ENCODE measurements around the gene UBP1. TPM values are rescaled to one million over a fixed set of nuclear protein-coding genes. Genes with fewer than 3 reads are reported as not detected.
"Not testable (repeated sequence)": the region's sequence is repeated elsewhere in the genome, so short reads cannot be mapped to it uniquely, and the experiment has no call there.

The UBP1 gene
- total RNA-seq, 6 donors from 2014 or later, result 60.2 to 81.4 (median 65.8) TPM

DNA sequence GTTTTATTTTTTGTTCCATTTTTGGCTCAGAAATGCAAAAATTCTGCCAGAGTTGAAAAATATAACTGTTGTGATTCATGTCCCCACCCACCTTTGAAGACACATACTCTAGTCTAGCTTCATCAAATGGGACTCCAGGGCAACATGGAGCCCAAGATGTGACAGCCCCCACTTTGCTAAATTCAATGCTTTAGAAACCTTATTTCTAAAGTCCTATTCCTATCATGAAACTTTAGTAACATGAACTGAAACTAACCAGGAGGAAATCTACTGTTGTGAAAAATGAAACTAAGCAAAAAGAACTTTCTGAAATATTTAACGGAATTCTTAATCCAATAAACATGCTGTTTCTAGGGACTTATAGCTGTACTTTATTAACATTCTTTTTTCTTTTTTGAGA, 20.3 kb downstream of the UBP1 start:
- Histone ChIP-seq H3K9me3 (no peaks in the 10 kb centered on the region), H3K4me1 (peaks cover 0 to 3% (median 1%) of the 10 kb centered on the region in 4 donors), H3K27ac (no peak overlapping the region), H3K36me3 (peaks cover 0 to 74% (median 16%) of the 10 kb centered on the region in 4 donors), H3K4me3 (no peak overlapping the region), H3K27me3 (no peaks in the 10 kb centered on the region)
- 75 to 82% methylated on average over 1 of the region's 1 CpG for WGBS, 2 donors
- DNase-seq, result no peak
- ATAC-seq (ENCODE audit: low FRiP score in 2 of 2), result no peak
- TF ChIP-seq POLR2AphosphoS5 (IDR thresholded peaks at IDR 0.05) (no peak), POLR2A (IDR thresholded peaks at IDR 0.05) (no peak), EP300 (IDR thresholded peaks at IDR 0.05) (no peak)
- TF ChIP-seq, protein P1, sequence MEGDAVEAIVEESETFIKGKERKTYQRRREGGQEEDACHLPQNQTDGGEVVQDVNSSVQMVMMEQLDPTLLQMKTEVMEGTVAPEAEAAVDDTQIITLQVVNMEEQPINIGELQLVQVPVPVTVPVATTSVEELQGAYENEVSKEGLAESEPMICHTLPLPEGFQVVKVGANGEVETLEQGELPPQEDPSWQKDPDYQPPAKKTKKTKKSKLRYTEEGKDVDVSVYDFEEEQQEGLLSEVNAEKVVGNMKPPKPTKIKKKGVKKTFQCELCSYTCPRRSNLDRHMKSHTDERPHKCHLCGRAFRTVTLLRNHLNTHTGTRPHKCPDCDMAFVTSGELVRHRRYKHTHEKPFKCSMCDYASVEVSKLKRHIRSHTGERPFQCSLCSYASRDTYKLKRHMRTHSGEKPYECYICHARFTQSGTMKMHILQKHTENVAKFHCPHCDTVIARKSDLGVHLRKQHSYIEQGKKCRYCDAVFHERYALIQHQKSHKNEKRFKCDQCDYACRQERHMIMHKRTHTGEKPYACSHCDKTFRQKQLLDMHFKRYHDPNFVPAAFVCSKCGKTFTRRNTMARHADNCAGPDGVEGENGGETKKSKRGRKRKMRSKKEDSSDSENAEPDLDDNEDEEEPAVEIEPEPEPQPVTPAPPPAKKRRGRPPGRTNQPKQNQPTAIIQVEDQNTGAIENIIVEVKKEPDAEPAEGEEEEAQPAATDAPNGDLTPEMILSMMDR (IDR thresholded peaks at IDR 0.05), result no peak

DNA sequence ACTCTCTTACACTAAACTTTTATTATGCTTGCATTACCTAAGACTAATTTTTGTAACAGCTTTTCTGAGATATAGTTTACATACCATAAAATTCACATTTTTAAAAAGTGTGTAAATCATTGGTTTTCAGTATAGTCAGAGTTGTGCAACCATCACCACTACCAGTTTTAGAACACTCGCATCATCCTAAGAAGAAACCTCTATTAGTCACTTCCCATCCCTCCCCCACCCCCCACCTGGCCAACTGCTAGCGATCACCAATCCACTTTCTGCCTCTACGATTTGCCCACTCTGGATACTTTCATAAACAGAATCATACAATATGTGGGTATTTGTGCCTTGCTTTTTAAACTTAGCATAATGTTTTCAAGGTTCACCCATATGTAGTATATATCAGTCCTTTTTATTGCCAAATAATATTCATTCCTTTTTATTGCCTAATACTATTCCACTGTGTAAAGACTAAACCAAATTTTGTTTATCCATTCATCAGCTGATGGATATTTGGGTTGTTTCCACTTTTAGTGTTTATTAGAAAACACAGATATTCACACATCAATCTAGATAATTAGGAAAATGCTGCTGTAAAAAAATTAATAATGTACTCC, 23.0 kb downstream of the UBP1 start:
- Histone ChIP-seq H3K9me3 (no peaks in the 10 kb centered on the region), H3K27ac (no peak overlapping the region), H3K36me3 (peaks cover 0 to 74% (median 24%) of the 10 kb centered on the region in 4 donors), H3K27me3 (no peaks in the 10 kb centered on the region), H3K4me1 (no peaks in the 10 kb centered on the region), H3K4me3 (no peak overlapping the region)
- TF ChIP-seq POLR2AphosphoS5 (IDR thresholded peaks at IDR 0.05) (no peak), POLR2A (IDR thresholded peaks at IDR 0.05) (no peak), EP300 (IDR thresholded peaks at IDR 0.05) (no peak)
- TF ChIP-seq, protein P1 (IDR thresholded peaks at IDR 0.05), result no peak
- DNase-seq (no peak), ATAC-seq (ENCODE audit: low FRiP score in 2 of 2) (no peak)
- WGBS, 2 donors, result 67 to 72% methylated on average over 3 of the region's 3 CpGs

DNA sequence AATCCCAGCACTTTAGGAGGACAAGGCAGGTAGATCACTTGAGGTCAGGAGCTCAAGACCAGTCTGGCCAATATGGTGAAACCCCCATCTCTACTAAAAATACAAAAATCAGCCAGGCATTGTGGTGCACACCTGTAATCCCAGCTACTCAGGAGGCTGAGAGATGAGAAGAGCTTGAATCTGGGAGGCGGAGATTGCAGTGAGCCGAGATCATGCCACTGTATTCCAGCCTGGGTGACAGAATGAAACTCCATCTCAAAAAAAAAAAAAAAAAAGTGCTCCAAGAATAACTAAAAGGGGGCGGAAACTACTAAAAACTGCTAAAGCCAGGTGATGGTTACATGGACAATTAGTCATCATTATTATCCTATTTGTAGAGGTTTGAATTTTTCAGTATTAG, 29.4 kb downstream of the UBP1 start:
- H3K27me3 ChIP-seq; H3K9me3 ChIP-seq; H3K4me1 ChIP-seq; H3K4me3 ChIP-seq; DNase-seq; ATAC-seq (ENCODE audit: low FRiP score in 2 of 2); H3K27ac ChIP-seq: not testable (repeated sequence)
- H3K36me3 ChIP-seq, result peaks cover 12 to 88% (median 49%) of the 10 kb centered on the region in 4 donors
- 99% methylated on average over 3 of the region's 3 CpGs for WGBS, 2 donors

DNA sequence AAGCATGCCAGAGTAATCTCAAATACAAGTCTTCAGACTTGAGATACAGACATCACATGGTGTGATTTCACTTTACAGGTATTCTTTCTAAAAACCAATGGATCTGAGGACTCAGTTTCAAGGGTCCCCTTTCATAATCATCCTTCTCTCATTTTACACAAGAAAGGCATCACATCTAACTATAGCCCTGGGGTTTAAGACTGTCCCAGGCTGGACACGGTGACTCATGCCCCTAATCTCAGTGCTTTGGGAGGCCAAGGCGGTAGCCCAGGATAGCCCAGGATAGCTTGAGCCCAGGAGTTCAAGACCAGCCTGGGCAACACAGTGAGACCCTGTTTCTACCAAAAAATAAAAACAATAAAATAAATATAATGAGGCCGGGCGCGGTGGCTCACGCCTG, 36.4 kb downstream of the UBP1 start:
- Histone ChIP-seq H3K27me3 (no peaks in the 10 kb centered on the region), H3K4me3 (no peak overlapping the region), H3K9me3 (no peaks in the 10 kb centered on the region), H3K27ac (no peak overlapping the region), H3K36me3 (peaks cover 28 to 94% (median 58%) of the 10 kb centered on the region in 4 donors), H3K4me1 (no peaks in the 10 kb centered on the region)
- 94 to 95% methylated on average over 6 of the region's 6 CpGs for WGBS, 2 donors
- ATAC-seq (ENCODE audit: low FRiP score in 2 of 2) (no peak), DNase-seq (no peak)
- TF ChIP-seq POLR2AphosphoS5 (IDR thresholded peaks at IDR 0.05), result no peak
- no peak for TF ChIP-seq POLR2A (IDR thresholded peaks at IDR 0.05)
- TF ChIP-seq, protein P1 (IDR thresholded peaks at IDR 0.05), result no peak
- no peak for TF ChIP-seq EP300 (IDR thresholded peaks at IDR 0.05)

DNA sequence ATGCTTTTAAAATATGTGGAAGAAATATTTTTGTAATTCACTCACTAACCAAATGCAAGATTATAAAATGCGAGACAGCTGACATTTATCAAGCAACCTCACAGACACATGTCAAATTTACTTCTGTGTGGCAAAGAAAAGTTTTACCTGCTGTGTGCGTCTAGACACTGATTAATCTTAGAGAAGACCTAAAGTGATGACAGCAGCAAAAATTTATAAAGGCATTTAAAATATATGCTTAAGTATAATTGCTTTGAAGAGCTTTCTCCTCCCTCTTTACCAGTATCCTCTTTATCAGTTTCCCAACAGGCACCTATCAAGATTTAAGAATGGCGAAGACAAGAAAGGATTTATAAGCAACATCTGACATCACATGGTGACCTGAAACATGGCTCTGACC, 37.3 kb downstream of the UBP1 start:
- Histone ChIP-seq H3K27me3 (no peaks in the 10 kb centered on the region), H3K4me3 (no peak overlapping the region), H3K36me3 (peaks cover 35 to 94% (median 57%) of the 10 kb centered on the region in 4 donors), H3K27ac (no peak overlapping the region), H3K9me3 (no peaks in the 10 kb centered on the region), H3K4me1 (no peaks in the 10 kb centered on the region)
- ATAC-seq (ENCODE audit: low FRiP score in 2 of 2), result no peak
- DNase-seq, result no peak
- TF ChIP-seq, protein P1 (IDR thresholded peaks at IDR 0.05), result no peak
- TF ChIP-seq POLR2AphosphoS5 (IDR thresholded peaks at IDR 0.05) (no peak), EP300 (IDR thresholded peaks at IDR 0.05) (no peak), POLR2A (IDR thresholded peaks at IDR 0.05) (no peak)
- whole genome bisulfite sequencing, 2 donors, result 94 to 98% methylated on average over 3 of the region's 3 CpGs

Measured in upper lobe of left lung (tissue), 6 donors.